Measurements from ENCODE around the gene NGEF. TPM values are rescaled to one million over a fixed set of nuclear protein-coding genes. Genes with fewer than 3 reads are reported as not detected.

Gene NGEF
- total and polyA plus RNA-seq, 2 donors (not counting 1 experiment from before 2014, with no cell fraction given), result under 0.01 to 0.24 TPM

- Histone ChIP-seq H3K36me3 (ENCODE audit: control insufficient read depth, insufficient read depth, low read length) (peaks cover 2% of the 10 kb centered on the region), H3K4me3 (replicated peaks in 1 of 4; ENCODE audit: control extremely low read depth in 1 of 4, insufficient read depth in 1 of 4, low read depth in 3 of 4, low read length in 4 of 4) (no peak overlapping the region), H3K27me3 (ENCODE audit: control insufficient read depth, insufficient read depth, low read length) (no peaks in the 10 kb centered on the region), H3K4me2 (ENCODE audit: extremely low read depth, insufficient read depth, low read length) (no peak overlapping the region), H3K9ac (ENCODE audit: insufficient read depth, low read length) (no peak overlapping the region), H3K79me2 (ENCODE audit: control insufficient read depth, insufficient read depth, low read length) (no peaks in the 10 kb centered on the region), H2AFZ (ENCODE audit: low read length) (peak overlapping the region; percentile 62), H3K27ac (ENCODE audit: insufficient read depth, low read length) (peak overlapping the region; percentile 39), H4K20me1 (ENCODE audit: control insufficient read depth, extremely low read depth, insufficient read depth, low read length) (no peaks in the 10 kb centered on the region), H3K9me3 (ENCODE audit: control insufficient read depth, insufficient read depth, low read depth, low read length) (no peaks in the 10 kb centered on the region), H3K4me1 (ENCODE audit: control insufficient read depth, extremely low read depth, insufficient read depth, low read length) (peaks cover 15% of the 10 kb centered on the region)
- TF ChIP-seq CTCF (conservative IDR thresholded peaks at IDR 0.05 in 1 of 2, IDR thresholded peaks at IDR 0.05 in 1 of 2; ENCODE audit: low read depth in 1 of 2, low read length in 2 of 2) (no peak), EZH2 (IDR thresholded peaks at IDR 0.05; ENCODE audit: low read length, missing control alignments) (no peak)
- peak; percentile 57 to 74 for DNase-seq (ENCODE audit: low read depth in 2 of 2)
These were observed 114.2 kb downstream of the NGEF start for GRCh38 chr2:232898592-232899543.

- Histone ChIP-seq H4K20me1 (ENCODE audit: control insufficient read depth, extremely low read depth, insufficient read depth, low read length) (no peaks in the 10 kb centered on the region), H2AFZ (ENCODE audit: low read length) (no peak overlapping the region), H3K4me2 (ENCODE audit: extremely low read depth, insufficient read depth, low read length) (no peak overlapping the region), H3K27me3 (ENCODE audit: control insufficient read depth, insufficient read depth, low read length) (no peaks in the 10 kb centered on the region), H3K79me2 (ENCODE audit: control insufficient read depth, insufficient read depth, low read length) (no peaks in the 10 kb centered on the region), H3K4me3 (replicated peaks in 1 of 4; ENCODE audit: control extremely low read depth in 1 of 4, insufficient read depth in 1 of 4, low read depth in 3 of 4, low read length in 4 of 4) (no peak overlapping the region), H3K36me3 (ENCODE audit: control insufficient read depth, insufficient read depth, low read length) (peaks cover 2% of the 10 kb centered on the region), H3K4me1 (ENCODE audit: control insufficient read depth, extremely low read depth, insufficient read depth, low read length) (peaks cover 15% of the 10 kb centered on the region), H3K9me3 (ENCODE audit: control insufficient read depth, insufficient read depth, low read depth, low read length) (no peaks in the 10 kb centered on the region), H3K27ac (ENCODE audit: insufficient read depth, low read length) (no peak overlapping the region), H3K9ac (ENCODE audit: insufficient read depth, low read length) (no peak overlapping the region)
- no peak for TF ChIP-seq CTCF (conservative IDR thresholded peaks at IDR 0.05 in 1 of 2, IDR thresholded peaks at IDR 0.05 in 1 of 2; ENCODE audit: low read depth in 1 of 2, low read length in 2 of 2)
- TF ChIP-seq EZH2 (IDR thresholded peaks at IDR 0.05; ENCODE audit: low read length, missing control alignments), result no peak
- DNase-seq (ENCODE audit: low read depth in 2 of 2), result no peak
These were observed 115.3 kb downstream of the NGEF start for GRCh38 chr2:232897598-232898408.

Measured in fibroblast of lung (primary cell).